A549 treated with AZD2906 at 1 μM for 4 hours (cell line): ENCODE data around the gene CHRM2. TPM values are rescaled to one million over a fixed set of nuclear protein-coding genes. Genes with fewer than 3 reads are reported as not detected.

Experiments
- total RNA-seq: library from RNA; stranded (reverse); fragments of 200-300 nt; extraction: Qiagen RNA extraction; gene quantifications from 5 replicates; pipeline ENCODE4 v1.2.3, GENCODE V29; 2022

The CHRM2 gene
- not detected in 5 replicates for total RNA-seq

GRCh38 chr7:136868496-136869000 is at the start of gene CHRM2:
CHRM2 (plus strand) TSS chr7:136868652; CDS start chr7:137014866, 146,214 bp downstream.

